HG02973 (cell line): ENCODE results near the gene FABP3.
"Not testable (repeated sequence)": the region's sequence is repeated elsewhere in the genome, so short reads cannot be mapped to it uniquely, and the experiment has no call there.

Source experiments
- ATAC-seq: cut with Tn5 transposase; IDR thresholded peaks from one replicate; pipeline ENCODE4 v1.9.1; 2021; ENCODE audit warnings: moderate library complexity; ENCODE audit not compliant: unreplicated experiment

FABP3 gene

GRCh38 chr1:31399976-31400375 lies 27.1 kb upstream of the FABP3 start:
- no peak for ATAC-seq

GRCh38 chr1:31398246-31398645 lies 25.4 kb upstream of the FABP3 start:
- no peak for ATAC-seq

- no peak for ATAC-seq
Observed at GRCh38 chr1:31397360-31398095, 24.7 kb upstream of the FABP3 start.

- ATAC-seq, result no peak
Observed at GRCh38 chr1:31396633-31397351, 23.9 kb upstream of the FABP3 start.

- ATAC-seq, result peak; percentile 69
Observed at GRCh38 chr1:31394584-31395193, 21.8 kb upstream of the FABP3 start.

GRCh38 chr1:31393463-31393862 lies 20.6 kb upstream of the FABP3 start:
- no peak for ATAC-seq

- ATAC-seq, result no peak
Observed at GRCh38 chr1:31390071-31390470, 17.2 kb upstream of the FABP3 start.

GRCh38 chr1:31389616-31390015 lies 16.7 kb upstream of the FABP3 start:
- no peak for ATAC-seq

- ATAC-seq, result no peak
Observed at GRCh38 chr1:31387612-31388011, 14.7 kb upstream of the FABP3 start.

GRCh38 chr1:31386576-31387243 lies 13.8 kb upstream of the FABP3 start:
- not testable (repeated sequence) for ATAC-seq

- no peak for ATAC-seq
Observed at GRCh38 chr1:31383967-31384366, 11.1 kb upstream of the FABP3 start.

GRCh38 chr1:31382379-31382989 lies 9.6 kb upstream of the FABP3 start:
- no peak for ATAC-seq

- no peak for ATAC-seq
Observed at GRCh38 chr1:31381394-31382294, 8.8 kb upstream of the FABP3 start.

- no peak for ATAC-seq
Observed at GRCh38 chr1:31380181-31380580, 7.3 kb upstream of the FABP3 start.

- no peak for ATAC-seq
Observed at GRCh38 chr1:31378001-31378400, 5.1 kb upstream of the FABP3 start.

GRCh38 chr1:31377364-31377863 lies 4.5 kb upstream of the FABP3 start:
- no peak for ATAC-seq

GRCh38 chr1:31376375-31377134 lies 3.7 kb upstream of the FABP3 start:
- no peak for ATAC-seq

GRCh38 chr1:31374511-31375196 lies 1.8 kb upstream of the FABP3 start:
- ATAC-seq, result no peak
